IMR-90 (cell line): ENCODE results near the gene GLT1D1.

Source experiments
- BHLHE40 ChIP-seq: fragments of 150-350 bp; IDR thresholded peaks from 2 replicates; pipeline ENCODE4 v1.6.1; 2016; ENCODE audit warnings: mild to moderate bottlenecking, low read depth, low read length
- CEBPB ChIP-seq: IDR thresholded peaks from 2 replicates; pipeline ENCODE4 v1.6.1; 2012; ENCODE audit warnings: low read depth, low read length, improper control_type of control experiment
- CTCF ChIP-seq: conservative IDR thresholded peaks from 2 replicates; pipeline ENCODE4 v1.5.1; 2012; ENCODE audit warnings: mild to moderate bottlenecking, low read depth, low read length, improper control_type of control experiment
- POLR2A ChIP-seq: IDR thresholded peaks from 2 replicates; pipeline ENCODE4 v1.6.1; 2012; ENCODE audit warnings: mild to moderate bottlenecking, low read depth, low read length
- RAD21 ChIP-seq: IDR thresholded peaks from 2 replicates; pipeline ENCODE4 v1.6.1; 2012; ENCODE audit warnings: low read length, improper control_type of control experiment
- RCOR1 ChIP-seq: IDR thresholded peaks from 2 replicates; pipeline ENCODE4 v1.6.1; 2012; ENCODE audit warnings: mild to moderate bottlenecking, low read length, improper control_type of control experiment; ENCODE audit not compliant: insufficient replicate concordance
- TF ChIP-seq, protein P1 (sequence below): fragments of 150-350 bp; IDR thresholded peaks from 2 replicates; pipeline ENCODE4 v1.6.1; 2017; ENCODE audit warnings: mild to moderate bottlenecking, antibody characterized with exemption, low read length, low read depth

DNA sequence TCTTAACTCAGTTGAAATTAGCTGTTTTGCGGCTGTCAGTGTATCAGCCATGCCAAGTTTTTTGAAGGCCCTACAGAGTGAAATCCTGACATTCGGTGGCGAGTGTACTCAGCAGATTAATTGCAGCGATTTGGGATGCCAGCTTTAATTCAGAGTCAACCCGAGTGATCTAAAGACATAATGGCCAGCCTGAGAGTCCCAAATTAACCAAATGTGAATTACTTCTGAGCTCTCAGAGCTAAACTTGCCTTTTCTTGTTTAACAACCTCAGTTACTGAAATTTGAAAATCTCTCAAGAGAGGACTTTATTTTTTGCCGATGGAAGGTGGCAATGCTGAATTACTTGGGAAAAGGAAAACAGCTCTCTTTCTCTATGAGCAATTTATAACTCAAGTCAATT lies 148.5 kb downstream of the GLT1D1 start:
- TF ChIP-seq RAD21: no peak
- no peak for TF ChIP-seq POLR2A
- TF ChIP-seq CTCF: no peak
- TF ChIP-seq RCOR1: no peak
- TF ChIP-seq, protein P1, sequence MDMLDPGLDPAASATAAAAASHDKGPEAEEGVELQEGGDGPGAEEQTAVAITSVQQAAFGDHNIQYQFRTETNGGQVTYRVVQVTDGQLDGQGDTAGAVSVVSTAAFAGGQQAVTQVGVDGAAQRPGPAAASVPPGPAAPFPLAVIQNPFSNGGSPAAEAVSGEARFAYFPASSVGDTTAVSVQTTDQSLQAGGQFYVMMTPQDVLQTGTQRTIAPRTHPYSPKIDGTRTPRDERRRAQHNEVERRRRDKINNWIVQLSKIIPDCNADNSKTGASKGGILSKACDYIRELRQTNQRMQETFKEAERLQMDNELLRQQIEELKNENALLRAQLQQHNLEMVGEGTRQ: no peak
- TF ChIP-seq CEBPB: no peak
- no peak for TF ChIP-seq BHLHE40
